ENCODE measurements around the gene ZNF133. TPM values are rescaled to one million over a fixed set of nuclear protein-coding genes. Genes with fewer than 3 reads are reported as not detected.

ZNF133 gene
- total RNA-seq, 2 experiments from 2014 or later: 5.9 to 6.5 TPM

- Histone ChIP-seq H4K20me1 (ENCODE audit: insufficient read depth, low read length) (no peaks in the 10 kb centered on the region), H3K4me3 (ENCODE audit: low read depth, low read length, poor library complexity, severe bottlenecking) (no peak overlapping the region), H3K36me3 (ENCODE audit: insufficient read depth, low read length) (no peaks in the 10 kb centered on the region), H3K9me3 (ENCODE audit: low read length) (no peaks in the 10 kb centered on the region), H3K4me2 (ENCODE audit: low read length) (no peak overlapping the region), H3K4me1 (ENCODE audit: insufficient read depth, low read length, poor library complexity, severe bottlenecking) (no peaks in the 10 kb centered on the region), H2AFZ (ENCODE audit: low read length) (no peak overlapping the region), H3K79me2 (ENCODE audit: insufficient read depth, low read depth, low read length) (no peaks in the 10 kb centered on the region), H3K9me2 (ENCODE audit: insufficient read depth, low read length) (no peaks in the 10 kb centered on the region), H3K27ac (ENCODE audit: low read depth, low read length, poor library complexity, severe bottlenecking) (no peak overlapping the region)
- DNase-seq (ENCODE audit: low spot score): no peak
- BruUV-seq (replicated peaks): no TSS peak
- ChIA-PET CTCF (ENCODE audit: unreplicated experiment) (no interaction called here), POLR2A (interaction anchor here (0.6 to 1.9 kb wide), 3 partner anchors 20 to 757 kb away, joined by 3 to 4 read pairs (median 3); partner anchors contain the start of gene ZNF133)
- TF ChIP-seq EZH2phosphoT487 (IDR thresholded peaks at IDR 0.05; ENCODE audit: borderline replicate concordance, low read depth, low read length): no peak
- TF ChIP-seq CTCF (conservative IDR thresholded peaks at IDR 0.05; ENCODE audit: low read length): no peak
- intact Hi-C loops (cut with micrococcal nuclease; ENCODE audit: unreplicated experiment): no loop called here
These were observed 20.5 kb upstream of the ZNF133 start for GRCh38 chr20:18267815-18268214.

- CTCF ChIA-PET (ENCODE audit: unreplicated experiment): no interaction called here
- intact Hi-C loops (cut with micrococcal nuclease; ENCODE audit: unreplicated experiment): loop anchor here (10.0 kb wide), 1 partner anchor 206 kb away; no protein-coding TSS in a partner anchor
These were observed 17.2 kb upstream of the ZNF133 start for GRCh38 chr20:18271160-18271559.

More at GRCh38 chr20:18271160-18271559, 17.2 kb upstream of the ZNF133 start:
- TF ChIP-seq CTCF (conservative IDR thresholded peaks at IDR 0.05; ENCODE audit: low read length): no peak
- no peak for TF ChIP-seq EZH2phosphoT487 (IDR thresholded peaks at IDR 0.05; ENCODE audit: borderline replicate concordance, low read depth, low read length)
- Histone ChIP-seq H3K4me3 (ENCODE audit: low read depth, low read length, poor library complexity, severe bottlenecking) (no peak overlapping the region), H3K79me2 (ENCODE audit: insufficient read depth, low read depth, low read length) (no peaks in the 10 kb centered on the region), H2AFZ (ENCODE audit: low read length) (no peak overlapping the region), H3K4me1 (ENCODE audit: insufficient read depth, low read length, poor library complexity, severe bottlenecking) (no peaks in the 10 kb centered on the region), H3K27ac (ENCODE audit: low read depth, low read length, poor library complexity, severe bottlenecking) (no peak overlapping the region), H3K4me2 (ENCODE audit: low read length) (no peak overlapping the region), H3K9me2 (ENCODE audit: insufficient read depth, low read length) (no peaks in the 10 kb centered on the region), H3K36me3 (ENCODE audit: insufficient read depth, low read length) (no peaks in the 10 kb centered on the region), H4K20me1 (ENCODE audit: insufficient read depth, low read length) (no peaks in the 10 kb centered on the region), H3K9me3 (ENCODE audit: low read length) (no peaks in the 10 kb centered on the region)
- POLR2A ChIA-PET: interaction anchor here (0.7 kb wide), 1 partner anchor 1198 kb away, joined by 3 read pairs; no protein-coding TSS in a partner anchor
- DNase-seq (ENCODE audit: low spot score): no peak
- no TSS peak for BruUV-seq (replicated peaks)

Measured in OCI-LY7 (cell line).